K562 (cell line): ENCODE results near the gene ASIP. TPM values are rescaled to one million over a fixed set of nuclear protein-coding genes. Genes with fewer than 3 reads are reported as not detected.

Experiments used
- CBX5 ChIP-seq: IDR thresholded peaks from 2 replicates; pipeline ENCODE4 v1.6.1; 2014; ENCODE audit warnings: low read depth, borderline replicate concordance
- CCNT2 ChIP-seq: IDR thresholded peaks from 2 replicates; pipeline ENCODE4 v1.6.1; 2011; ENCODE audit warnings: borderline replicate concordance, low read depth, mild to moderate bottlenecking, moderate library complexity, mixed read lengths, low read length; ENCODE audit not compliant: insufficient read length; ENCODE audit errors: extremely low read depth
- GABPB2 ChIP-seq: fragments of 250-450 bp; sonication (Bioruptor Pico); conservative IDR thresholded peaks from 2 replicates; pipeline ENCODE4 v1.5.1; 2021; ENCODE audit warnings: mild to moderate bottlenecking
- HDAC6 ChIP-seq: IDR thresholded peaks from 2 replicates; pipeline ENCODE4 v1.6.1; 2012; ENCODE audit warnings: low read depth, mild to moderate bottlenecking, control low read depth, inconsistent platforms, low read length, moderate library complexity
- HIVEP1 ChIP-seq: fragments of 250-450 bp; sonication (Bioruptor Pico); IDR thresholded peaks from 2 replicates; pipeline ENCODE4 v1.4.0; 2020; ENCODE audit warnings: mild to moderate bottlenecking
- HMG20B ChIP-seq: fragments of 250-450 bp; sonication (Bioruptor Pico); IDR thresholded peaks from 2 replicates; pipeline ENCODE4 v1.5.0; 2021; ENCODE audit warnings: mild to moderate bottlenecking
- MIER1 ChIP-seq: fragments of 450-650 bp; IDR thresholded peaks from 2 replicates; pipeline ENCODE4 v1.6.1; 2016; ENCODE audit warnings: antibody characterized with exemption, mild to moderate bottlenecking, low read depth
- MYBL2 ChIP-seq, 2 experiments: fragments of 450-650 bp in 1 of 2; sonication (generic) in 1 of 2; formaldehyde crosslinking in 1 of 2; IDR thresholded peaks; 2 replicates each; pipeline versions ENCODE4 v1.6.1 to v1.8.1; 2017 to 2022; ENCODE audit warnings: borderline replicate concordance in 1 of 2, inconsistent platforms in 1 of 2, low read depth in 1 of 2, mild to moderate bottlenecking in 1 of 2, missing genetic modification reagents in 1 of 2, moderate library complexity in 1 of 2
- NELFE ChIP-seq: IDR thresholded peaks from 2 replicates; pipeline ENCODE4 v1.6.1; 2011; ENCODE audit warnings: mild to moderate bottlenecking; ENCODE audit not compliant: insufficient read depth, insufficient read length
- NFXL1 ChIP-seq: fragments of 450-650 bp; formaldehyde crosslinking; IDR thresholded peaks from 2 replicates; pipeline ENCODE4 v1.4.0; 2021; ENCODE audit warnings: mild to moderate bottlenecking
- NR2F6 ChIP-seq: fragments of 450-650 bp; formaldehyde crosslinking; IDR thresholded peaks from 2 replicates; pipeline ENCODE4 v1.4.0; 2020; ENCODE audit warnings: mild to moderate bottlenecking
- NR4A1 ChIP-seq, 2 experiments: fragments of 250-450 bp in 1 of 2; fragments of 450-650 bp in 1 of 2; sonication (Bioruptor Pico) in 1 of 2; IDR thresholded peaks; 2 replicates each; pipeline versions ENCODE4 v1.4.0 to v1.6.1; 2016 to 2020; ENCODE audit warnings: mild to moderate bottlenecking in 2 of 2, missing compliant biosample characterization in 1 of 2, missing genetic modification characterization in 1 of 2, moderate library complexity in 1 of 2
- POU5F1 ChIP-seq: fragments of 150-350 bp; IDR thresholded peaks from 2 replicates; pipeline ENCODE4 v1.6.1; 2014; ENCODE audit warnings: borderline replicate concordance, low read length, low read depth, mild to moderate bottlenecking; ENCODE audit not compliant: partially characterized antibody
- RB1 ChIP-seq: fragments of 450-650 bp; IDR thresholded peaks from 2 replicates; pipeline ENCODE4 v1.6.1; 2017; ENCODE audit warnings: low read depth, mild to moderate bottlenecking
- SIRT6 ChIP-seq: IDR thresholded peaks from one replicate; pipeline ENCODE4 v1.6.1; 2012; ENCODE audit warnings: low read depth, mild to moderate bottlenecking, control low read depth, inconsistent platforms, low read length, moderate library complexity
- SRSF9 ChIP-seq: fragments of 200-400 bp; formaldehyde crosslinking; IDR thresholded peaks from 2 replicates; pipeline ENCODE4 v1.6.1; 2017; ENCODE audit warnings: low read depth, low read length, borderline replicate concordance
- TEAD4 ChIP-seq, 2 experiments: sonication (generic) in 1 of 2; formaldehyde crosslinking in 1 of 2; IDR thresholded peaks; 2 replicates each; pipeline versions ENCODE4 v1.6.1 to v1.8.0; 2012 to 2022; ENCODE audit warnings: borderline replicate concordance in 1 of 2, inconsistent platforms in 1 of 2, low read length in 1 of 2, mild to moderate bottlenecking in 1 of 2, missing genetic modification reagents in 1 of 2
- YY1 ChIP-seq, 3 experiments: IDR thresholded peaks; 2 replicates each; pipeline ENCODE4 v1.6.1; 2011; ENCODE audit warnings: low read length in 2 of 3, mild to moderate bottlenecking in 2 of 3, moderate library complexity in 2 of 3, borderline replicate concordance in 1 of 3, control low read depth in 1 of 3, low read depth in 1 of 3; ENCODE audit not compliant: insufficient read depth in 3 of 3, insufficient replicate concordance in 2 of 3, control insufficient read depth in 1 of 3, insufficient read length in 1 of 3; ENCODE audit errors: extremely low read depth in 1 of 3
- ZNF121 ChIP-seq: sonication (generic); formaldehyde crosslinking; conservative IDR thresholded peaks from 2 replicates; pipeline ENCODE4 v1.8.0; 2022; ENCODE audit warnings: missing genetic modification reagents
- ZNF253 ChIP-seq: fragments of 250-450 bp; sonication (Bioruptor Pico); conservative IDR thresholded peaks from 2 replicates; pipeline ENCODE4 v1.6.1; 2021; ENCODE audit warnings: mild to moderate bottlenecking
- ZNF717 ChIP-seq: fragments of 250-450 bp; sonication (Bioruptor Pico); IDR thresholded peaks from 2 replicates; pipeline ENCODE4 v1.5.0; 2021
- polyA plus RNA-seq, 8 experiments: library from polyadenylated mRNA; depleted of rRNA in 4 of 8; stranded (reverse) in 5 of 8; unstranded in 3 of 8; fragments of >200 nt; fragmentation: Nextera tagmentation in 2 of 8; fragmentation: Illumina TruSeq in 1 of 8; extraction: Ambion mirVana in 2 of 8; extraction: Trizol in 1 of 8; gene quantifications; 2 replicates each; pipeline versions ENCODE4 v1.2.1 to v1.2.3, GENCODE V29; 2011 to 2014; ENCODE audit warnings: inconsistent platforms in 1 of 8, missing spikeins in 1 of 8
- total RNA-seq, 7 experiments: library from RNA; depleted of rRNA in 6 of 7; stranded (reverse); fragments of >200 nt in 6 of 7; fragmentation: Illumina TruSeq in 2 of 7; extraction: Trizol in 2 of 7; gene quantifications; 2 replicates each; pipeline versions ENCODE4 v1.2.1 to v1.2.3, GENCODE V29; 2011 to 2021; ENCODE audit warnings: low replicate concordance in 1 of 7
- TF ChIP-seq, protein P1 (sequence below): sonication (generic); formaldehyde crosslinking; IDR thresholded peaks from 2 replicates; pipeline ENCODE4 v1.8.1; 2023; ENCODE audit warnings: mild to moderate bottlenecking, missing genetic modification reagents
- TF ChIP-seq, protein P2 (sequence below): sonication (generic); formaldehyde crosslinking; IDR thresholded peaks from 2 replicates; pipeline ENCODE4 v1.9.0; 2022; ENCODE audit warnings: mild to moderate bottlenecking, missing genetic modification reagents
- TF ChIP-seq, protein P3 (sequence below): fragments of 450-650 bp; IDR thresholded peaks from 2 replicates; pipeline ENCODE4 v1.6.1; 2018; ENCODE audit warnings: mild to moderate bottlenecking, low read depth; ENCODE audit not compliant: partially characterized antibody

The ASIP gene
- total and polyA plus RNA-seq, 9 of the 15 experiments (the other 6 are each of a cell fraction or from before 2014, with no cell fraction given), result not detected

DNA sequence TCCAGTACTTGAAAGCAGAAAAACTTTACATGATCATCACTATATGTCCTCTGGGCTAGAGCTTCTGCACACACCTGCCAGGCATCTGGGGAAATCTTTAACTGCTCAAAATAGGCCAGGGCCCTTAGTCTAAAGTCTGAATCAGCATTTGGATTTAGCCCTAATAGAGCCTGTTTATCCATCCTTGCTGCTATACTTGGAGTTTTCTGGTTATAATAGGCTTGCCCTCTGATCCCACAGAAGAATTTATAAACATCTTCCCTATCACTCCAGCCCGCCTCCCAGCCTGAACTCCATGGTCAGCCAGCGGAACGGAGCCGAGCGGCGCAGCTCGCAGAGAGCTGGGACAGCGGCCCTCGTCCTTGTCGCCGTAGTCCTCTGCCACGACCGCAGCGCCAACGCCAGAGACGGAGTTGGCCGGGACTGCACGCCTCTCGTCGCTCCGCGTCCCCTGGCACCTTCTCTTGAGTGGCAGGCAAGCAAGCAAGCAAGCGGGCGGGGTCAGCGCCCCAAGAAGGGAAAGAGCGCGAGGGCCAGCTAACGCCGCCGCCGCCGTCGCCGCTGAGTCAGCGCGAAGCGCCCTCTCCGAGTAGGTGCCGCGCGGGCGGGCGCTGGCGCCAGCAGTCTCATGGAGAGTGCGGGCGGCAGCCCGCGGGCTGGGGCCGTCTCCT is 25.4 kb upstream of the ASIP start (continued):
- TF ChIP-seq, protein P1, sequence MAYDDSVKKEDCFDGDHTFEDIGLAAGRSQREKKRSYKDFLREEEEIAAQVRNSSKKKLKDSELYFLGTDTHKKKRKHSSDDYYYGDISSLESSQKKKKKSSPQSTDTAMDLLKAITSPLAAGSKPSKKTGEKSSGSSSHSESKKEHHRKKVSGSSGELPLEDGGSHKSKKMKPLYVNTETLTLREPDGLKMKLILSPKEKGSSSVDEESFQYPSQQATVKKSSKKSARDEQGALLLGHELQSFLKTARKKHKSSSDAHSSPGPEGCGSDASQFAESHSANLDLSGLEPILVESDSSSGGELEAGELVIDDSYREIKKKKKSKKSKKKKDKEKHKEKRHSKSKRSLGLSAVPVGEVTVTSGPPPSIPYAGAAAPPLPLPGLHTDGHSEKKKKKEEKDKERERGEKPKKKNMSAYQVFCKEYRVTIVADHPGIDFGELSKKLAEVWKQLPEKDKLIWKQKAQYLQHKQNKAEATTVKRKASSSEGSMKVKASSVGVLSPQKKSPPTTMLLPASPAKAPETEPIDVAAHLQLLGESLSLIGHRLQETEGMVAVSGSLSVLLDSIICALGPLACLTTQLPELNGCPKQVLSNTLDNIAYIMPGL (CRISPR knock-in tag), result no peak
- TF ChIP-seq HMG20B (no peak), CBX5 (no peak), ZNF717 (CRISPR knock-in tag) (no peak), NR2F6 (CRISPR knock-in tag) (no peak), NFXL1 (CRISPR knock-in tag) (no peak), RB1 (peak; percentile 69; the same call in 1 of the 2 replicates), MYBL2 (IDR thresholded peaks at IDR 0.05; ENCODE audit: low read depth) (no peak), MYBL2 (CRISPR knock-in tag; IDR thresholded peaks at IDR 0.05; ENCODE audit: borderline replicate concordance) (no peak), ZNF253 (CRISPR knock-in tag) (no peak), HIVEP1 (CRISPR knock-in tag) (no peak), POU5F1 (no peak), GABPB2 (CRISPR knock-in tag) (no peak), MIER1 (no peak), SRSF9 (no peak), NR4A1 (CRISPR knock-in tag; IDR thresholded peaks at IDR 0.05) (no peak), NR4A1 (tag; IDR thresholded peaks at IDR 0.05) (no peak), YY1 (IDR thresholded peaks at IDR 0.05; ENCODE audit: borderline replicate concordance in 1 of 3, control insufficient read depth in 1 of 3, extremely low read depth in 1 of 3, insufficient read depth in 3 of 3, insufficient read length in 1 of 3, insufficient replicate concordance in 2 of 3, low read depth in 1 of 3, low read length in 2 of 3) (peak in 2 of 3 experiments; percentile 79 to 84), SIRT6 (no peak), ZNF121 (CRISPR knock-in tag) (no peak), TEAD4 (IDR thresholded peaks at IDR 0.05; ENCODE audit: low read length) (no peak), TEAD4 (CRISPR knock-in tag; IDR thresholded peaks at IDR 0.05; ENCODE audit: borderline replicate concordance) (no peak), HDAC6 (no peak), NELFE (no peak), CCNT2 (peak; percentile 62)
- TF ChIP-seq, protein P2, sequence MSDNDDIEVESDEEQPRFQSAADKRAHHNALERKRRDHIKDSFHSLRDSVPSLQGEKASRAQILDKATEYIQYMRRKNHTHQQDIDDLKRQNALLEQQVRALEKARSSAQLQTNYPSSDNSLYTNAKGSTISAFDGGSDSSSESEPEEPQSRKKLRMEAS (CRISPR knock-in tag), result peak; percentile 55; the same call in 1 of the 2 replicates
- TF ChIP-seq, protein P3, sequence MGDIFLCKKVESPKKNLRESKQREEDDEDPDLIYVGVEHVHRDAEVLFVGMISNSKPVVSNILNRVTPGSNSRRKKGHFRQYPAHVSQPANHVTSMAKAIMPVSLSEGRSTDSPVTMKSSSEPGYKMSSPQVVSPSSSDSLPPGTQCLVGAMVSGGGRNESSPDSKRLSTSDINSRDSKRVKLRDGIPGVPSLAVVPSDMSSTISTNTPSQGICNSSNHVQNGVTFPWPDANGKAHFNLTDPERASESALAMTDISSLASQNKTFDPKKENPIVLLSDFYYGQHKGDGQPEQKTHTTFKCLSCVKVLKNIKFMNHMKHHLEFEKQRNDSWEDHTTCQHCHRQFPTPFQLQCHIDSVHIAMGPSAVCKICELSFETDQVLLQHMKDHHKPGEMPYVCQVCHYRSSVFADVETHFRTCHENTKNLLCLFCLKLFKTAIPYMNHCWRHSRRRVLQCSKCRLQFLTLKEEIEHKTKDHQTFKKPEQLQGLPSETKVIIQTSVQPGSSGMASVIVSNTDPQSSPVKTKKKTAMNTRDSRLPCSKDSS, result no peak
